ENCODE data around the gene ENAH.
A peak's percentile ranks its signal among the peaks of the same experiment; 100 is the strongest.
"Not testable (repeated sequence)": the region's sequence is repeated elsewhere in the genome, so short reads cannot be mapped to it uniquely, and the experiment has no call there.

ENAH gene

GRCh38 chr1:225511828-225512381 is 141.0 kb downstream of the ENAH start:
- peaks cover 10% of the 10 kb centered on the region for H3K4me1 Mint-ChIP-seq (ENCODE audit: low read depth)
- H3K27me3 Mint-ChIP-seq: peaks cover 4% of the 10 kb centered on the region
- no peaks in the 10 kb centered on the region for H3K9me3 Mint-ChIP-seq
- H3K27ac Mint-ChIP-seq: no peak overlapping the region
- DNase-seq: no peak
- no peak overlapping the region for H3K4me3 Mint-ChIP-seq
- H3K36me3 Mint-ChIP-seq (ENCODE audit: low read depth): no peaks in the 10 kb centered on the region

GRCh38 chr1:225510740-225511139 is 142.2 kb downstream of the ENAH start:
- not testable (repeated sequence) for H3K27me3 Mint-ChIP-seq, H3K9me3 Mint-ChIP-seq
- peaks cover 10% of the 10 kb centered on the region for H3K4me1 Mint-ChIP-seq (ENCODE audit: low read depth)

GRCh38 chr1:225509770-225510169 is 143.2 kb downstream of the ENAH start:
- H3K36me3 Mint-ChIP-seq (ENCODE audit: low read depth): no peaks in the 10 kb centered on the region
- peaks cover 4% of the 10 kb centered on the region for H3K27me3 Mint-ChIP-seq
- peaks cover 10% of the 10 kb centered on the region for H3K4me1 Mint-ChIP-seq (ENCODE audit: low read depth)
- H3K4me3 Mint-ChIP-seq: no peak overlapping the region
- DNase-seq: no peak
- peak overlapping the region; percentile 1 for H3K27ac Mint-ChIP-seq
- H3K9me3 Mint-ChIP-seq: no peaks in the 10 kb centered on the region

More at GRCh38 chr1:225510740-225511139, 142.2 kb downstream of the ENAH start:
- H3K36me3 Mint-ChIP-seq (ENCODE audit: low read depth); H3K4me3 Mint-ChIP-seq; H3K27ac Mint-ChIP-seq; DNase-seq: not testable (repeated sequence)

GRCh38 chr1:225509376-225509707 is 143.6 kb downstream of the ENAH start:
- DNase-seq: no peak
- no peaks in the 10 kb centered on the region for H3K36me3 Mint-ChIP-seq (ENCODE audit: low read depth)
- H3K4me1 Mint-ChIP-seq (ENCODE audit: low read depth): peaks cover 10% of the 10 kb centered on the region
- peak overlapping the region; percentile 1 for H3K27ac Mint-ChIP-seq
- peaks cover 4% of the 10 kb centered on the region for H3K27me3 Mint-ChIP-seq
- no peak overlapping the region for H3K4me3 Mint-ChIP-seq
- no peaks in the 10 kb centered on the region for H3K9me3 Mint-ChIP-seq

GRCh38 chr1:225508538-225509375 is 144.2 kb downstream of the ENAH start:
- peaks cover 10% of the 10 kb centered on the region for H3K4me1 Mint-ChIP-seq (ENCODE audit: low read depth)
- no peak overlapping the region for H3K27ac Mint-ChIP-seq
- H3K4me3 Mint-ChIP-seq: no peak overlapping the region
- H3K27me3 Mint-ChIP-seq: peaks cover 3% of the 10 kb centered on the region
- no peaks in the 10 kb centered on the region for H3K36me3 Mint-ChIP-seq (ENCODE audit: low read depth)
- H3K9me3 Mint-ChIP-seq: no peaks in the 10 kb centered on the region
- DNase-seq: no peak

GRCh38 chr1:225506727-225507126 is 146.2 kb downstream of the ENAH start:
- H3K27ac Mint-ChIP-seq: no peak overlapping the region
- H3K27me3 Mint-ChIP-seq: no peaks in the 10 kb centered on the region
- no peak overlapping the region for H3K4me3 Mint-ChIP-seq
- DNase-seq: no peak
- no peaks in the 10 kb centered on the region for H3K36me3 Mint-ChIP-seq (ENCODE audit: low read depth)
- peaks cover 10% of the 10 kb centered on the region for H3K4me1 Mint-ChIP-seq (ENCODE audit: low read depth)
- H3K9me3 Mint-ChIP-seq: no peaks in the 10 kb centered on the region

GRCh38 chr1:225504776-225505175 is 148.1 kb downstream of the ENAH start:
- no peak for DNase-seq
- Mint-ChIP-seq H3K27ac (no peak overlapping the region), H3K9me3 (no peaks in the 10 kb centered on the region), H3K36me3 (ENCODE audit: low read depth) (no peaks in the 10 kb centered on the region), H3K4me1 (ENCODE audit: low read depth) (peaks cover 8% of the 10 kb centered on the region), H3K4me3 (no peak overlapping the region), H3K27me3 (no peaks in the 10 kb centered on the region)

GRCh38 chr1:225500624-225501192 is 152.2 kb downstream of the ENAH start:
- no peaks in the 10 kb centered on the region for H3K36me3 Mint-ChIP-seq (ENCODE audit: low read depth)
- H3K27me3 Mint-ChIP-seq: no peaks in the 10 kb centered on the region
- no peaks in the 10 kb centered on the region for H3K9me3 Mint-ChIP-seq
- peaks cover 9% of the 10 kb centered on the region for H3K4me1 Mint-ChIP-seq (ENCODE audit: low read depth)
- H3K27ac Mint-ChIP-seq: no peak overlapping the region
- H3K4me3 Mint-ChIP-seq: no peak overlapping the region
- no peak for DNase-seq

GRCh38 chr1:225498549-225499136 is 154.3 kb downstream of the ENAH start:
- no peaks in the 10 kb centered on the region for H3K27me3 Mint-ChIP-seq
- no peak overlapping the region for H3K27ac Mint-ChIP-seq
- no peak overlapping the region for H3K4me3 Mint-ChIP-seq
- H3K36me3 Mint-ChIP-seq (ENCODE audit: low read depth): no peaks in the 10 kb centered on the region
- DNase-seq: no peak
- H3K9me3 Mint-ChIP-seq: no peaks in the 10 kb centered on the region
- peaks cover 12% of the 10 kb centered on the region for H3K4me1 Mint-ChIP-seq (ENCODE audit: low read depth)

- DNase-seq: no peak
- Mint-ChIP-seq H3K4me3 (no peak overlapping the region), H3K9me3 (no peaks in the 10 kb centered on the region), H3K4me1 (ENCODE audit: low read depth) (peaks cover 12% of the 10 kb centered on the region), H3K27me3 (no peaks in the 10 kb centered on the region), H3K36me3 (ENCODE audit: low read depth) (no peaks in the 10 kb centered on the region), H3K27ac (no peak overlapping the region)
Observed at GRCh38 chr1:225494789-225495359, 158.0 kb downstream of the ENAH start.

- no peaks in the 10 kb centered on the region for H3K27me3 Mint-ChIP-seq
- no peak for DNase-seq
- peaks cover 12% of the 10 kb centered on the region for H3K4me1 Mint-ChIP-seq (ENCODE audit: low read depth)
- no peak overlapping the region for H3K4me3 Mint-ChIP-seq
- no peaks in the 10 kb centered on the region for H3K36me3 Mint-ChIP-seq (ENCODE audit: low read depth)
- no peak overlapping the region for H3K27ac Mint-ChIP-seq
- H3K9me3 Mint-ChIP-seq: no peaks in the 10 kb centered on the region
Observed at GRCh38 chr1:225493591-225494246, 159.2 kb downstream of the ENAH start.

GRCh38 chr1:225488676-225489075 is 164.2 kb downstream of the ENAH start:
- no peak overlapping the region for H3K4me3 Mint-ChIP-seq
- H3K9me3 Mint-ChIP-seq: no peaks in the 10 kb centered on the region
- H3K27me3 Mint-ChIP-seq: peaks cover 3% of the 10 kb centered on the region
- H3K27ac Mint-ChIP-seq: no peak overlapping the region
- no peaks in the 10 kb centered on the region for H3K4me1 Mint-ChIP-seq (ENCODE audit: low read depth)
- DNase-seq: no peak
- no peaks in the 10 kb centered on the region for H3K36me3 Mint-ChIP-seq (ENCODE audit: low read depth)

GRCh38 chr1:225486856-225487255 is 166.1 kb downstream of the ENAH start:
- no peak for DNase-seq
- Mint-ChIP-seq H3K4me3 (no peak overlapping the region), H3K4me1 (ENCODE audit: low read depth) (no peaks in the 10 kb centered on the region), H3K36me3 (ENCODE audit: low read depth) (no peaks in the 10 kb centered on the region), H3K27ac (no peak overlapping the region), H3K27me3 (peaks cover 3% of the 10 kb centered on the region), H3K9me3 (no peaks in the 10 kb centered on the region)

GRCh38 chr1:225485991-225486530 is 166.9 kb downstream of the ENAH start:
- Mint-ChIP-seq H3K27me3 (peaks cover 3% of the 10 kb centered on the region), H3K27ac (no peak overlapping the region), H3K4me3 (no peak overlapping the region), H3K9me3 (no peaks in the 10 kb centered on the region), H3K4me1 (ENCODE audit: low read depth) (no peaks in the 10 kb centered on the region), H3K36me3 (ENCODE audit: low read depth) (no peaks in the 10 kb centered on the region)
- DNase-seq: no peak
